ENCODE measurements around the gene TEX13A. TPM values are rescaled to one million over a fixed set of nuclear protein-coding genes. Genes with fewer than 3 reads are reported as not detected.

The TEX13A gene
- total and polyA plus RNA-seq, 2 experiments from 2014 or later, result not detected

DNA sequence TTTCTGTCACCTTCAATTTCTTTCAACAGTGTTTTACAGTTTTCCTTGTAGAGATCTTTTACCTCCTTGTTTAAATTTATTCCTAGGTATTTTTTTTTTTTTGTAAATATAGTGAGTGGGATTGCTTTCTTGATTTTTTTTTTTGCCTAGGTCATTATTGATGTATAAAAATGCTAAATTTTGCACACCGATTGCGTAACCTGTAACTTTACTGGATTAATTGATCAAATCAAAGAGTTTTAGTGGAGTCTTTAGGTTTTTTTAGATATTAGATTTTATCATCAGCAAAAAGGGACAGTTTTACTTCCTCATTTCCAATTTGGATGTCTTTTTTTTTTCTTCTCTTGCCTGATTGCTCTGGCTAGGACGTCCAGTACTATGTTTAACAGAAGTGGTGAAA is 40.9 kb downstream of the TEX13A start:
- Histone ChIP-seq H3K4me1 (ENCODE audit: low read depth) (no peaks in the 10 kb centered on the region), H3K36me3 (no peaks in the 10 kb centered on the region), H3K9me3 (ENCODE audit: low read depth) (no peaks in the 10 kb centered on the region), H3K27ac (no peak overlapping the region), H3K4me3 (no peak overlapping the region), H3K27me3 (no peaks in the 10 kb centered on the region)
- DNase-seq (ENCODE audit: low read depth in 1 of 2, low spot score in 1 of 2), result no peak
- TF ChIP-seq, protein P1, sequence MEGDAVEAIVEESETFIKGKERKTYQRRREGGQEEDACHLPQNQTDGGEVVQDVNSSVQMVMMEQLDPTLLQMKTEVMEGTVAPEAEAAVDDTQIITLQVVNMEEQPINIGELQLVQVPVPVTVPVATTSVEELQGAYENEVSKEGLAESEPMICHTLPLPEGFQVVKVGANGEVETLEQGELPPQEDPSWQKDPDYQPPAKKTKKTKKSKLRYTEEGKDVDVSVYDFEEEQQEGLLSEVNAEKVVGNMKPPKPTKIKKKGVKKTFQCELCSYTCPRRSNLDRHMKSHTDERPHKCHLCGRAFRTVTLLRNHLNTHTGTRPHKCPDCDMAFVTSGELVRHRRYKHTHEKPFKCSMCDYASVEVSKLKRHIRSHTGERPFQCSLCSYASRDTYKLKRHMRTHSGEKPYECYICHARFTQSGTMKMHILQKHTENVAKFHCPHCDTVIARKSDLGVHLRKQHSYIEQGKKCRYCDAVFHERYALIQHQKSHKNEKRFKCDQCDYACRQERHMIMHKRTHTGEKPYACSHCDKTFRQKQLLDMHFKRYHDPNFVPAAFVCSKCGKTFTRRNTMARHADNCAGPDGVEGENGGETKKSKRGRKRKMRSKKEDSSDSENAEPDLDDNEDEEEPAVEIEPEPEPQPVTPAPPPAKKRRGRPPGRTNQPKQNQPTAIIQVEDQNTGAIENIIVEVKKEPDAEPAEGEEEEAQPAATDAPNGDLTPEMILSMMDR (IDR thresholded peaks at IDR 0.05; ENCODE audit: low read depth, low read length), result no peak

DNA sequence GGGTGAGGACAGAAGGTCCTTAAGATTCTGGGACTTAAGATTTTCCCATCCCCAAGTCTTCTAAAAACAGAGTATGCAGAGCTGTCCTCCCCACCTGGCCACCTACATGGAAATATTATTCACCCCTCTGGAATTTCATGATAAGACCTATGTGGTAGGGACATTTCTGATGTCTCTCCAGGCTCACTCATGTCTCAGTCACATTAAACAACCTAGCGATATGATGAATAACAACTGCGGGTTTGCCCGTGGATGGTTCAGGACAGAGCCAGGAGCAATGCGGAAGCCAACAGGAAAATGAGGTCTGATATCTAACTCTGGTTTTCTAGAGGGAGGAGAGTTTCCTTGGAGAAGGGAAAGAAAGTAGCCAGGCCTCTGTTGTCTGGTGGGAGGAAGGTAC is 47.4 kb downstream of the TEX13A start:
- Histone ChIP-seq H3K4me3 (no peak overlapping the region), H3K4me1 (ENCODE audit: low read depth) (no peaks in the 10 kb centered on the region), H3K36me3 (no peaks in the 10 kb centered on the region), H3K27me3 (peaks cover 9% of the 10 kb centered on the region), H3K27ac (no peak overlapping the region), H3K9me3 (ENCODE audit: low read depth) (no peaks in the 10 kb centered on the region)
- TF ChIP-seq, protein P1 (IDR thresholded peaks at IDR 0.05; ENCODE audit: low read depth, low read length), result no peak
- no peak for DNase-seq (ENCODE audit: low read depth in 1 of 2, low spot score in 1 of 2)

Measured in cardiac muscle cell (in vitro differentiated cells and primary cell).